ENCODE data around the gene PPBP.

DNA sequence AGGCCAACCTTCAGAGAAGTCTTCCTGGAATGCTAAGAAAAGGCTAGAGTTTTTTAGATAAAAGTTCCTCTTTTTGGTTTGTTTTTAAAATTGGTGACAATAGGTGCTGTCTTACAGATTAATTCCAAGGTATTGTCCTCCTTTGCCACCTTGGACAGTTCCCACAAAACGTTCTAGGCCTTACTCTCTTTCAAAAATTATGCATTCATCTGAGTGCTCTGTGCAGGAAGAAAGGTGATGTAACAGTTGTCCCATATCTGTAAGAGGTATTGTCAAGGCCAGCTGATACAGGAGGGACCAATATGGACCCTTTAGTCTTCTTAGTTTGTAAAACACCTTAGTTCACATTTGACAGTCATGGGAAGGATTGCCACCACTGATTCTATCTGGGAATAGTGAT, 26.3 kb upstream of the PPBP start:
- TF ChIP-seq CTCF (IDR thresholded peaks at IDR 0.05) (no peak), POLR2AphosphoS5 (IDR thresholded peaks at IDR 0.05) (no peak), POLR2A (IDR thresholded peaks at IDR 0.05) (no peak)

All from transverse colon (tissue), 4 donors.